ENCODE measurements around the gene COL18A1. TPM values are rescaled to one million over a fixed set of nuclear protein-coding genes. Genes with fewer than 3 reads are reported as not detected.

The COL18A1 gene
- total and polyA plus RNA-seq, 2 donors from 2014 or later: 150 to 316 TPM

GRCh38 chr21:45536301-45537081 is 131.5 kb downstream of the COL18A1 start:
- no peak overlapping the region for H3K4me3 ChIP-seq (ENCODE audit: low read length in 3 of 3)
- H3K27ac ChIP-seq (ENCODE audit: low read depth in 2 of 2, low read length in 2 of 2): no peak overlapping the region
- no peaks in the 10 kb centered on the region for H3K27me3 ChIP-seq (ENCODE audit: control insufficient read depth, insufficient read depth, low read length)
- no peak overlapping the region for H3K9ac ChIP-seq (ENCODE audit: low read length in 3 of 3)
- H3K9me3 ChIP-seq (ENCODE audit: control insufficient read depth in 2 of 3, insufficient read depth in 1 of 3, low read length in 3 of 3): no peaks in the 10 kb centered on the region
- H3K4me1 ChIP-seq (ENCODE audit: control insufficient read depth in 2 of 3, insufficient read depth in 2 of 3, low read depth in 1 of 3, low read length in 3 of 3): peaks cover 0 to 10% (median 0%) of the 10 kb centered on the region in 3 donors
- FAIRE-seq (no peak), DNase-seq (peak in 2 of 5 donors; percentile 29 to 66)
- H3K36me3 ChIP-seq (ENCODE audit: control insufficient read depth in 2 of 3, insufficient read depth in 3 of 3, low read length in 3 of 3): no peaks in the 10 kb centered on the region
- intact Hi-C loops (cut with DNase I): no loop called here
- TF ChIP-seq CTCF (IDR thresholded peaks at IDR 0.05; ENCODE audit: borderline replicate concordance, extremely low read depth, insufficient read depth): no peak

- Histone ChIP-seq H3K4me3 (ENCODE audit: low read length in 3 of 3) (no peak overlapping the region), H3K9ac (ENCODE audit: low read length in 3 of 3) (no peak overlapping the region), H3K4me1 (ENCODE audit: control insufficient read depth in 2 of 3, insufficient read depth in 2 of 3, low read depth in 1 of 3, low read length in 3 of 3) (peaks cover 0 to 11% (median 0%) of the 10 kb centered on the region in 3 donors), H3K27me3 (ENCODE audit: control insufficient read depth, insufficient read depth, low read length) (no peaks in the 10 kb centered on the region), H3K9me3 (ENCODE audit: control insufficient read depth in 2 of 3, insufficient read depth in 1 of 3, low read length in 3 of 3) (no peaks in the 10 kb centered on the region), H3K27ac (ENCODE audit: low read depth in 2 of 2, low read length in 2 of 2) (no peak overlapping the region), H3K36me3 (ENCODE audit: control insufficient read depth in 2 of 3, insufficient read depth in 3 of 3, low read length in 3 of 3) (no peaks in the 10 kb centered on the region)
- DNase-seq (peak in 1 of 5 donors; percentile 75), FAIRE-seq (no peak)
- no peak for TF ChIP-seq CTCF (IDR thresholded peaks at IDR 0.05; ENCODE audit: borderline replicate concordance, extremely low read depth, insufficient read depth)
- intact Hi-C loops (cut with DNase I): no loop called here
Measured at GRCh38 chr21:45537111-45537745, 132.3 kb downstream of the COL18A1 start.

- H3K4me3 ChIP-seq (ENCODE audit: low read length in 3 of 3): no peak overlapping the region
- no peaks in the 10 kb centered on the region for H3K27me3 ChIP-seq (ENCODE audit: control insufficient read depth, insufficient read depth, low read length)
- peaks cover 0 to 13% (median 0%) of the 10 kb centered on the region in 3 donors for H3K4me1 ChIP-seq (ENCODE audit: control insufficient read depth in 2 of 3, insufficient read depth in 2 of 3, low read depth in 1 of 3, low read length in 3 of 3)
- no peaks in the 10 kb centered on the region for H3K9me3 ChIP-seq (ENCODE audit: control insufficient read depth in 2 of 3, insufficient read depth in 1 of 3, low read length in 3 of 3)
- H3K9ac ChIP-seq (ENCODE audit: low read length in 3 of 3): no peak overlapping the region
- intact Hi-C loops (cut with DNase I): no loop called here
- no peak for FAIRE-seq
- no peak for TF ChIP-seq CTCF (IDR thresholded peaks at IDR 0.05; ENCODE audit: borderline replicate concordance, extremely low read depth, insufficient read depth)
- peak in 2 of 5 donors; percentile 44 to 68 for DNase-seq
- no peaks in the 10 kb centered on the region for H3K36me3 ChIP-seq (ENCODE audit: control insufficient read depth in 2 of 3, insufficient read depth in 3 of 3, low read length in 3 of 3)
- no peak overlapping the region for H3K27ac ChIP-seq (ENCODE audit: low read depth in 2 of 2, low read length in 2 of 2)
Measured at GRCh38 chr21:45537746-45538291, 132.9 kb downstream of the COL18A1 start.

All from kidney (tissue), 14 donors.